CD4-positive, alpha-beta T cell treated with Interleukin-2 at 100 ng/mL for 4 hours (primary cell): ENCODE data around the gene RPS6KB2.
"Not testable (repeated sequence)": the region's sequence is repeated elsewhere in the genome, so short reads cannot be mapped to it uniquely, and the experiment has no call there.

Experiments
- DNase-seq: peaks from one replicate; pipeline ENCODE4 v3.0.0-alpha.2; 2020; ENCODE audit warnings: low spot score

Gene RPS6KB2

GRCh38 chr11:67466962-67467771 lies 38.9 kb downstream of the RPS6KB2 start:
- no peak for DNase-seq

- DNase-seq = no peak
Observed at GRCh38 chr11:67468056-67468455, 39.8 kb downstream of the RPS6KB2 start.

GRCh38 chr11:67468456-67468758 lies 40.1 kb downstream of the RPS6KB2 start:
- no peak for DNase-seq

- DNase-seq = peak; percentile 93
Observed at GRCh38 chr11:67468759-67469507, 40.6 kb downstream of the RPS6KB2 start, which contains the start of gene TMEM134. Gene TMEM134 (minus strand): TSS chr11:67469251. CDS start chr11:67469192, 59 bp downstream.

- DNase-seq = no peak
Observed at GRCh38 chr11:67469508-67469811, 41.2 kb downstream of the RPS6KB2 start.

GRCh38 chr11:67470337-67471002 lies 42.2 kb downstream of the RPS6KB2 start:
- no peak for DNase-seq

- no peak for DNase-seq
Observed at GRCh38 chr11:67472882-67473281, 44.6 kb downstream of the RPS6KB2 start.

- not testable (repeated sequence) for DNase-seq
Observed at GRCh38 chr11:67476692-67477091, 48.4 kb downstream of the RPS6KB2 start.

- DNase-seq = not testable (repeated sequence)
Observed at GRCh38 chr11:67477344-67478050, 49.2 kb downstream of the RPS6KB2 start.

- no peak for DNase-seq
Observed at GRCh38 chr11:67482275-67482826, 54.1 kb downstream of the RPS6KB2 start.

- DNase-seq = peak; percentile 98
Observed at GRCh38 chr11:67482827-67483798, 54.8 kb downstream of the RPS6KB2 start, which contains the start of gene AIP. Gene AIP (plus strand): TSS chr11:67483026. CDS start chr11:67483159, 133 bp downstream.

GRCh38 chr11:67483831-67484665 lies 55.8 kb downstream of the RPS6KB2 start:
- DNase-seq = peak; percentile 45

- peak; percentile 62 for DNase-seq
Observed at GRCh38 chr11:67484847-67485311, 56.6 kb downstream of the RPS6KB2 start.
